Neutrophil (primary cell): ENCODE results near the gene ZNF469.

Experiments used
- H3K27ac ChIP-seq: fragments of 200-600 bp; sonication (generic); 2 replicates; pipeline ENCODE4 v1.5.1; 2016; ENCODE audit warnings: mild to moderate bottlenecking, moderate library complexity
- H3K27me3 ChIP-seq: fragments of 200-600 bp; sonication (generic); 2 replicates; pipeline ENCODE4 v1.6.0; 2016; ENCODE audit warnings: mild to moderate bottlenecking
- H3K36me3 ChIP-seq: fragments of 200-600 bp; sonication (generic); 2 replicates; pipeline ENCODE4 v1.5.1; 2017
- H3K4me1 ChIP-seq, 2 experiments: fragments of 200-600 bp in 1 of 2; sonication (generic) in 1 of 2; 1 replicate in 1 of 2; 2 replicates in 1 of 2; pipeline versions ENCODE4 v1.5.1 to v1.6.1; 2013 to 2016; ENCODE audit warnings: low read depth in 1 of 2, low read length in 1 of 2, mild to moderate bottlenecking in 1 of 2, moderate library complexity in 1 of 2; ENCODE audit not compliant: control insufficient read depth in 1 of 2, insufficient read depth in 1 of 2
- H3K4me3 ChIP-seq, 2 experiments: fragments of 200-600 bp in 1 of 2; sonication (generic) in 1 of 2; 1 replicate in 1 of 2; 2 replicates in 1 of 2; pipeline ENCODE4 v1.5.1; 2013 to 2016; ENCODE audit warnings: low read depth in 1 of 2, low read length in 1 of 2, mild to moderate bottlenecking in 1 of 2, moderate library complexity in 1 of 2
- H3K9me3 ChIP-seq: fragments of 200-600 bp; sonication (generic); 2 replicates; pipeline ENCODE4 v1.5.1; 2016
- CTCF ChIP-seq: fragments of 200-600 bp; sonication (generic); IDR thresholded peaks from 2 replicates; pipeline ENCODE4 v1.5.1; 2016; ENCODE audit warnings: antibody characterized with exemption

ZNF469 gene

GRCh38 chr16:88403794-88404581 lies 21.2 kb downstream of the ZNF469 start:
- peaks cover 8% of the 10 kb centered on the region for H3K27me3 ChIP-seq
- H3K27ac ChIP-seq, result no peak overlapping the region
- TF ChIP-seq CTCF, result no peak
- no peaks in the 10 kb centered on the region for H3K9me3 ChIP-seq
- H3K36me3 ChIP-seq, result no peaks in the 10 kb centered on the region
- peaks cover 9 to 13% of the 10 kb centered on the region in 2 experiments for H3K4me1 ChIP-seq
- H3K4me3 ChIP-seq, result no peak overlapping the region

- H3K9me3 ChIP-seq, result no peaks in the 10 kb centered on the region
- no peak overlapping the region for H3K27ac ChIP-seq
- TF ChIP-seq CTCF, result no peak
- no peaks in the 10 kb centered on the region for H3K36me3 ChIP-seq
- peaks cover 9 to 13% of the 10 kb centered on the region in 2 experiments for H3K4me1 ChIP-seq
- no peak overlapping the region for H3K4me3 ChIP-seq
- peaks cover 8% of the 10 kb centered on the region for H3K27me3 ChIP-seq
Observed at GRCh38 chr16:88404769-88405168, 22.0 kb downstream of the ZNF469 start.

- H3K36me3 ChIP-seq, result no peaks in the 10 kb centered on the region
Observed at GRCh38 chr16:88405216-88406060, 22.7 kb downstream of the ZNF469 start.

GRCh38 chr16:88406096-88407041 lies 23.6 kb downstream of the ZNF469 start:
- Histone ChIP-seq H3K4me1 (peaks cover 9 to 13% of the 10 kb centered on the region in 2 experiments), H3K27me3 (peaks cover 8% of the 10 kb centered on the region), H3K9me3 (no peaks in the 10 kb centered on the region), H3K36me3 (no peaks in the 10 kb centered on the region), H3K4me3 (no peak overlapping the region), H3K27ac (no peak overlapping the region)
- no peak for TF ChIP-seq CTCF

More at GRCh38 chr16:88405216-88406060, 22.7 kb downstream of the ZNF469 start:
- Histone ChIP-seq H3K27me3 (peaks cover 8% of the 10 kb centered on the region), H3K27ac (no peak overlapping the region), H3K4me1 (peaks cover 9 to 13% of the 10 kb centered on the region in 2 experiments), H3K4me3 (no peak overlapping the region), H3K9me3 (no peaks in the 10 kb centered on the region)
- TF ChIP-seq CTCF, result no peak

- TF ChIP-seq CTCF, result no peak
- Histone ChIP-seq H3K36me3 (no peaks in the 10 kb centered on the region), H3K9me3 (no peaks in the 10 kb centered on the region), H3K27ac (no peak overlapping the region), H3K4me3 (no peak overlapping the region), H3K27me3 (peaks cover 8% of the 10 kb centered on the region), H3K4me1 (peaks cover 9 to 13% of the 10 kb centered on the region in 2 experiments)
Observed at GRCh38 chr16:88407042-88407420, 24.3 kb downstream of the ZNF469 start.
